GM12801 (cell line): ENCODE results near the gene ADCY7.

ENCODE experiments used
- CTCF ChIP-seq: IDR thresholded peaks from one replicate; pipeline ENCODE4 v1.5.1; 2011; ENCODE audit warnings: control low read depth; ENCODE audit not compliant: insufficient read length; ENCODE audit errors: extremely low read depth

Gene ADCY7

GRCh38 chr16:50289950-50290764 lies 23.8 kb downstream of the ADCY7 start:
- no peak for TF ChIP-seq CTCF

- no peak for TF ChIP-seq CTCF
Measured at GRCh38 chr16:50290856-50291255, 24.5 kb downstream of the ADCY7 start.

GRCh38 chr16:50291719-50292565 lies 25.6 kb downstream of the ADCY7 start:
- no peak for TF ChIP-seq CTCF

- no peak for TF ChIP-seq CTCF
Measured at GRCh38 chr16:50292566-50292948, 26.2 kb downstream of the ADCY7 start.

- no peak for TF ChIP-seq CTCF
Measured at GRCh38 chr16:50293041-50293783, 26.9 kb downstream of the ADCY7 start.

GRCh38 chr16:50293994-50294855 lies 27.9 kb downstream of the ADCY7 start:
- TF ChIP-seq CTCF: no peak
